ENCODE data around the gene TP53RK.

TP53RK gene

DNA sequence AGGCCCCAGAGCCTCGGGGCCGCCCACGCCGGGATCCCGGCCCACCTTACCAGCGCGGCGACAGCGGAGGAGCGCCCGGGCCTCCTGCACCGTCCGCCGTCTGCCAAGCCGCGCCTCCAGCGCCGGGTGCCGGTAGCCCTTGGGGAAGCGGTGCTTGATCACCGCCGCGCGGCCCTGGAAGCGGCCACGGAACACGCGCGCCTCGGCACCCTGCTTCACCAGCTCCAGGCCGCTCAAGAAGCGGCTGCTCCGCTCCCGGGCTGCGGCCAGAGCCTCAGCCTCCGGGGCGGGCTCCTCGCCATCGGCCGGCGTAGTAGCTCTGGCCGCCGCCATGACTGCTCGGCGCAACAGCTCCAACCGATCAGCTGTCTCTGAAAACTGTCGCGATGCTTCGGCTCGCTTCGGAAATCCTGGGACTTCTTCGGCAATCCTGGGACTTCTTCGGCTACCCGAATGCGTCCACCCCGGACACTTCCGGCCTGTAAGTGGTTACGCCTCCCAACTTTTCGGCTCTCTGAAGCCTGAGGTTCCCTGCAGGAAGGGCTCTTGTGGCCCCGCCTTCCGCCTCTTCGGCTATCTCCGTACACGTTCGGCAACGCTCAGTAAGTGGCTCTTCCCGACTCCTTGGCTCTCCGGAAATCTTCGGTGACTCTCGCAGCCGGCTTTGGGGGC, at the start of gene TP53RK:
TP53RK (minus strand) TSS at position 363 of the 672 bp plus-strand sequence; CDS start at position 333, 30 bp downstream.
- H3K4me3 ChIP-seq (ENCODE audit: control insufficient read depth, low read depth, low read length) = peak within 1 kb of the TSS; percentile 73
- TF ChIP-seq, protein P1, sequence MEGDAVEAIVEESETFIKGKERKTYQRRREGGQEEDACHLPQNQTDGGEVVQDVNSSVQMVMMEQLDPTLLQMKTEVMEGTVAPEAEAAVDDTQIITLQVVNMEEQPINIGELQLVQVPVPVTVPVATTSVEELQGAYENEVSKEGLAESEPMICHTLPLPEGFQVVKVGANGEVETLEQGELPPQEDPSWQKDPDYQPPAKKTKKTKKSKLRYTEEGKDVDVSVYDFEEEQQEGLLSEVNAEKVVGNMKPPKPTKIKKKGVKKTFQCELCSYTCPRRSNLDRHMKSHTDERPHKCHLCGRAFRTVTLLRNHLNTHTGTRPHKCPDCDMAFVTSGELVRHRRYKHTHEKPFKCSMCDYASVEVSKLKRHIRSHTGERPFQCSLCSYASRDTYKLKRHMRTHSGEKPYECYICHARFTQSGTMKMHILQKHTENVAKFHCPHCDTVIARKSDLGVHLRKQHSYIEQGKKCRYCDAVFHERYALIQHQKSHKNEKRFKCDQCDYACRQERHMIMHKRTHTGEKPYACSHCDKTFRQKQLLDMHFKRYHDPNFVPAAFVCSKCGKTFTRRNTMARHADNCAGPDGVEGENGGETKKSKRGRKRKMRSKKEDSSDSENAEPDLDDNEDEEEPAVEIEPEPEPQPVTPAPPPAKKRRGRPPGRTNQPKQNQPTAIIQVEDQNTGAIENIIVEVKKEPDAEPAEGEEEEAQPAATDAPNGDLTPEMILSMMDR (IDR thresholded peaks at IDR 0.05; ENCODE audit: control insufficient read depth, insufficient read depth, low read depth, low read length, missing control alignments) = peak; percentile 11
- DNase-seq (ENCODE audit: low read depth) = peak; percentile 100

DNA sequence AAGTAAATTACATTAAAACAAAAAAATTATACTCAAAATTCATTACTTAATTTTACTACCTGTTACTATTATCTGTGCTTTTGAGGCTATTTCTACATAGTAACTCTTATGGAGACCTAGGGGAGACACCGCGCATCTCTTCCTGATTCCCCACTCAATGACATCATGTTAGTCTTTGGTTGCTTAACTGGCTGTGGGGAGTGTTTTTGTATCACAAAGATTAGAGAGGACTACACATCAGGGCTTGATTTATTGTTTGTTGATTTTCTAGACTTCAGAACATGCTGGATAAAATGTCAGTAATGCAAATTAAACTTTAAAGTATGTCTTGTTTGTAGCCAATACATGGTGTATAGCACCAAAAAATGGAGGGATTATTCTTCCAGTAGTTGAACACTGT, 46.2 kb upstream of the TP53RK start:
- DNase-seq (ENCODE audit: low read depth) = no peak
- TF ChIP-seq, protein P1 (IDR thresholded peaks at IDR 0.05; ENCODE audit: control insufficient read depth, insufficient read depth, low read depth, low read length, missing control alignments) = no peak
- no peak overlapping the region for H3K4me3 ChIP-seq (ENCODE audit: control insufficient read depth, low read depth, low read length)

DNA sequence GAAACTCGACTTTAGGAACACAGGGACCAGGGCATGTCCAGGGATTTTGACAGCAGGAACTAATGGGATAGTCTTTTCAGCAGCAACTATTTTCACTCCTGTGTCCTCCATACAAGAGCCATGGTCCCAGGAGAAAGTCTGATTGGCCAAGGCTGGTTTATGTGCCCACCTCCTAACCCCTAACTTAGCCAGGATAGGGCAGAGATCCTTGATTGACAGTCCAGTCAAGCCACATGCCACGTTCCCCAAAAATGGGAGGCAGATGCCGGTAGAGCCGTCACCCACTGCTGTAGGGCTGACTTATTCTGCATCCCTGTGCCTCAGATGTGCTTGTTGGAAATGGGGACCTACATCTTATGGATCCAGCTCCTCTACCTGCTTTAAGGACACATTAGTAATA, 42.5 kb upstream of the TP53RK start:
- TF ChIP-seq, protein P1 (IDR thresholded peaks at IDR 0.05; ENCODE audit: control insufficient read depth, insufficient read depth, low read depth, low read length, missing control alignments) = no peak
- DNase-seq (ENCODE audit: low read depth) = no peak
- no peak overlapping the region for H3K4me3 ChIP-seq (ENCODE audit: control insufficient read depth, low read depth, low read length)

DNA sequence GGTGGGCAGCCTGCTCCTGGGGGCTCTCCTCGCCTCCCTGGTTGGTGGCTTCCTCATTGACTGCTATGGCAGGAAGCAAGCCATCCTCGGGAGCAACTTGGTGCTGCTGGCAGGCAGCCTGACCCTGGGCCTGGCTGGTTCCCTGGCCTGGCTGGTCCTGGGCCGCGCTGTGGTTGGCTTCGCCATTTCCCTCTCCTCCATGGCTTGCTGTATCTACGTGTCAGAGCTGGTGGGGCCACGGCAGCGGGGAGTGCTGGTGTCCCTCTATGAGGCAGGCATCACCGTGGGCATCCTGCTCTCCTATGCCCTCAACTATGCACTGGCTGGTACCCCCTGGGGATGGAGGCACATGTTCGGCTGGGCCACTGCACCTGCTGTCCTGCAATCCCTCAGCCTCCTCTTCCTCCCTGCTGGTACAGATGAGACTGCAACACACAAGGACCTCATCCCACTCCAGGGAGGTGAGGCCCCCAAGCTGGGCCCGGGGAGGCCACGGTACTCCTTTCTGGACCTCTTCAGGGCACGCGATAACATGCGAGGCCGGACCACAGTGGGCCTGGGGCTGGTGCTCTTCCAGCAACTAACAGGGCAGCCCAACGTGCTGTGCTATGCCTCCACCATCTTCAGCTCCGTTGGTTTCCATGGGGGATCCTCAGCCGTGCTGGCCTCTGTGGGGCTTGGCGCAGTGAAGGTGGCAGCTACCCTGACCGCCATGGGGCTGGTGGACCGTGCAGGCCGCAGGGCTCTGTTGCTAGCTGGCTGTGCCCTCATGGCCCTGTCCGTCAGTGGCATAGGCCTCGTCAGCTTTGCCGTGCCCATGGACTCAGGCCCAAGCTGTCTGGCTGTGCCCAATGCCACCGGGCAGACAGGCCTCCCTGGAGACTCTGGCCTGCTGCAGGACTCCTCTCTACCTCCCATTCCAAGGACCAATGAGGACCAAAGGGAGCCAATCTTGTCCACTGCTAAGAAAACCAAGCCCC, 36.2 kb upstream of the TP53RK start:
- no peak for DNase-seq (ENCODE audit: low read depth)
- TF ChIP-seq, protein P1 (IDR thresholded peaks at IDR 0.05; ENCODE audit: control insufficient read depth, insufficient read depth, low read depth, low read length, missing control alignments) = no peak
- H3K4me3 ChIP-seq (ENCODE audit: control insufficient read depth, low read depth, low read length) = no peak overlapping the region

DNA sequence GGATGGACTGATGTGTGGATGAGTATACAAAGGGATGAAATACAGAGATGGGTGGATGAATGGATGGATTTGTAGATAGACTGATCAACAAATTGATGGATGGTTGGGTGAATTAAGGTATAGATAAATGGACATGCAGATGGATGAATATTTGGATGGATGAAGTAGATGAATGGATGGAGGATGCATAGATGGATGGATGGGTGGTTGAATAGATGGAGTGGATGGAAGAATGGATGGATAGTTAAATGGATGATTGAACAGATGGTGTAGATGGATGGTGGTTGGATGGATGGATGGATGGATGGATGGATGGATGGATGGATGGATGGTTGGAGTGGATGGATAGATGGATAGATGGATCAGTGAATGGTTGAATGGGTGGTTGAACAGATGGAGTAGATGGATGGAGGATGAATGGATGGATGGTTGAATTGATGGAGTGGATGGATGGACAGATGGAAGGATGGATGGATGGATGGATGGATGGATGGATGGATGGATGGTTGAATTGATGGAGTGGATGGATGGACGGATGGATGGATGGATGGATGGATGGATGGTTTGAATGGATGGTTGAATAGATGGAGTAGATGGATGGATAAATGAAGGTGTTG, 35.2 kb upstream of the TP53RK start:
- TF ChIP-seq, protein P1 (IDR thresholded peaks at IDR 0.05; ENCODE audit: control insufficient read depth, insufficient read depth, low read depth, low read length, missing control alignments) = no peak
- no peak for DNase-seq (ENCODE audit: low read depth)
- no peak overlapping the region for H3K4me3 ChIP-seq (ENCODE audit: control insufficient read depth, low read depth, low read length)

DNA sequence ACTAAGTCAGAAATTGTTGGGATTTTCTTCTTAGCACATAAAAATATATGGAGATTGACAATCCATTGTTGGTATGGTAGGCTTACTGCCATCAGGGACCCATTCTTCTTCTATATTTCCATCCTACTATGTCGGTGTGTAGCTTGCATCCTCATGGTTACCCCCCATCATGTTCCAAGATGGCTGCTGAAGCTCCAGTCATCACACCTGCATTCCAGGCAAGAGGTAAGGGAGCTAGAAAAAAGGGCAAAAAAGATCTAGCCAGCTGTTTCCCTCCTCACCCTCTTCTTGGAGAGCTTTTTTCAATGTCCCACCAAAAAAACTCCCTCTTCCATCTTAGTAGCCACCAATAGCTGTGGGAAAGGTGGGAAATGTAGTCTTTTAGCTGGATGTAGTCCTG, 33.8 kb upstream of the TP53RK start:
- no peak overlapping the region for H3K4me3 ChIP-seq (ENCODE audit: control insufficient read depth, low read depth, low read length)
- TF ChIP-seq, protein P1 (IDR thresholded peaks at IDR 0.05; ENCODE audit: control insufficient read depth, insufficient read depth, low read depth, low read length, missing control alignments) = no peak
- DNase-seq (ENCODE audit: low read depth) = no peak

Data from AG09309 (cell line).